Central memory CD4-positive, alpha-beta T cell (primary cell): Measurements from ENCODE around the gene NPIPB5.
"Not testable (repeated sequence)": the region's sequence is repeated elsewhere in the genome, so short reads cannot be mapped to it uniquely, and the experiment has no call there.

Source experiments
- DNase-seq: peaks from one replicate; pipeline ENCODE4 v3.0.0; 2022
- total RNA-seq, 3 experiments: gene quantifications; one replicate each; lab custom pipeline; 2026; lab: John Stamatoyannopoulos, UW

NPIPB5 gene
- 0.38 to 2.5 (median 0.46) reads per million in 3 experiments for total RNA-seq

GRCh38 chr16:22510591-22510990, at the start of gene NPIPB5:
Gene NPIPB5 (plus strand): TSS chr16:22510891. CDS start chr16:22513802, 2,911 bp downstream.
- not testable (repeated sequence) for DNase-seq

GRCh38 chr16:22468846-22469245, 41.8 kb upstream of the NPIPB5 start:
- not testable (repeated sequence) for DNase-seq

- DNase-seq: not testable (repeated sequence)
Measured at GRCh38 chr16:22537996-22538395, 27.3 kb downstream of the NPIPB5 start.

GRCh38 chr16:22544809-22545208, 34.1 kb downstream of the NPIPB5 start:
- not testable (repeated sequence) for DNase-seq

- DNase-seq: not testable (repeated sequence)
Measured at GRCh38 chr16:22546630-22547029, 35.9 kb downstream of the NPIPB5 start.

- DNase-seq: not testable (repeated sequence)
Measured at GRCh38 chr16:22547170-22547765, 36.6 kb downstream of the NPIPB5 start.

GRCh38 chr16:22549853-22550252, 39.2 kb downstream of the NPIPB5 start:
- not testable (repeated sequence) for DNase-seq

- DNase-seq: not testable (repeated sequence)
Measured at GRCh38 chr16:22551143-22551542, 40.5 kb downstream of the NPIPB5 start.

- DNase-seq: not testable (repeated sequence)
Measured at GRCh38 chr16:22551651-22552050, 41.0 kb downstream of the NPIPB5 start.

GRCh38 chr16:22556759-22557158, 46.1 kb downstream of the NPIPB5 start:
- not testable (repeated sequence) for DNase-seq
